Measurements from ENCODE around the gene CRADD. TPM values are rescaled to one million over a fixed set of nuclear protein-coding genes. Genes with fewer than 3 reads are reported as not detected.

CRADD gene
- total RNA-seq, 1 donor from 2014 or later: 41.2 TPM

DNA sequence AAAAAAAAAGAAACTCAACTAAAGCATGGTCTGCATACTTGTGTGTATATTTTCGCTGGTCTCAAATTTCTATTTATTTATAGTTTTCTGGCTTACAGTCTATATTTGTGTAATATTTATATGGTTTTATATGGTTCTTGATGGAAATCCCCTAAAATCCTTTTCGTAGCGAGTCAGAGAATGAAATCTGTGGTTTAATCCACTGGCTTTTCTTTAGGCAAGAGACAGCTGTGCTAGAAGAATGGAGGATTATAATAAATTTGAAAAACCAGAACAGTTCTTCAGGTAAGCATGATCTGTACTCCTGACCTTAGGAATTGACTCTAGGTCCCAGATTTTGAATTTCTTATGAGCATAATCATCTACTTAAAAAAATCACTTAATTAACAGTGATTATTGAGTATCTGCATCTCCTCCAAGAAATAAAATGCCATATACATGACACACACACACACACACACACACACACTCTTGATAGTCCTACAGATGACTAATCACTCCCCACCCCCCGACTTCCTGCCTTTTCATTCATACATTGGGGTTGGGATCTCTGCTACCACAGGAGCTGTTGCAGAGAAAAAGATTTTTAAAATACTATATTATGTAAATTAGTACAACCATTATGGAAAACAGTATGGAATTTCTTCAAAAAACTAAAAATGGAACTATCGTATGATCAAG, 113.4 kb downstream of the CRADD start:
- H3K9ac ChIP-seq: no peak overlapping the region
- H4K20me1 ChIP-seq (ENCODE audit: low read depth): no peaks in the 10 kb centered on the region
- H3K4me1 Mint-ChIP-seq: peaks cover 3% of the 10 kb centered on the region
- no peak for DNase-seq (ENCODE audit: low spot score)
- no peak overlapping the region for H3K4me2 ChIP-seq
- no peaks in the 10 kb centered on the region for H3K79me2 ChIP-seq (ENCODE audit: low read depth)
- no peak overlapping the region for H3K27ac ChIP-seq
- TF ChIP-seq EZH2 (IDR thresholded peaks at IDR 0.05) (no peak), CTCF (IDR thresholded peaks at IDR 0.05) (no peak), EZH2phosphoT487 (IDR thresholded peaks at IDR 0.05) (no peak)
- H3K36me3 Mint-ChIP-seq: no peaks in the 10 kb centered on the region
- no peak overlapping the region for H3K4me3 Mint-ChIP-seq
- no peak overlapping the region for H3K27ac Mint-ChIP-seq
- no peaks in the 10 kb centered on the region for H3K36me3 ChIP-seq
- no peak overlapping the region for H3K4me3 ChIP-seq
- no peaks in the 10 kb centered on the region for H3K9me3 ChIP-seq (ENCODE audit: low read depth)
- no peak overlapping the region for H2AFZ ChIP-seq (replicated peaks)
- H3F3A ChIP-seq (ENCODE audit: low read depth): no peaks in the 10 kb centered on the region
- H3K4me1 ChIP-seq: no peaks in the 10 kb centered on the region
- peaks cover 3% of the 10 kb centered on the region for H3K9me3 Mint-ChIP-seq
- no peaks in the 10 kb centered on the region for H3K27me3 Mint-ChIP-seq (ENCODE audit: insufficient read depth, low read depth)
- no peaks in the 10 kb centered on the region for H3K27me3 ChIP-seq

DNA sequence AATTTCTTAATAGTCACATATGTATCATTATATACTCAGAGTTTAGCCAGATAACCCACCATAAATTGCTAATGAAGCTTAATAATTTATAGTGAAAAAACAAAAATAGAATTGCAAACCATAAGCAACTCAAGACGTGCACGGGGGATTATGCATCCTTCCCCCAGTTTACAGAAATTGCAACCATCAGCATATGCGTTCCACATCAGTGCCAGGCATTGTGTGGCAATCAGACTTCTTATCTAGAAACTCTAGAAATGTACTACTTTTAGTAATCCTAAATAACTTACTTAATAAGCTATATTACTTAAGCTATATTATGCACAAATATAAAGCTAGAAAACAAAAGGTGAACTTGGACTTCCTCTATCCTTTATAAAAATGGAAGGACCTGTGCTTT, 115.8 kb downstream of the CRADD start:
- Histone ChIP-seq H3K4me2 (no peak overlapping the region), H3K27ac (no peak overlapping the region), H3K9me3 (ENCODE audit: low read depth) (no peaks in the 10 kb centered on the region), H3F3A (ENCODE audit: low read depth) (no peaks in the 10 kb centered on the region), H3K4me3 (no peak overlapping the region), H3K27me3 (no peaks in the 10 kb centered on the region), H2AFZ (replicated peaks) (no peak overlapping the region), H3K36me3 (no peaks in the 10 kb centered on the region), H3K4me1 (no peaks in the 10 kb centered on the region), H3K79me2 (ENCODE audit: low read depth) (no peaks in the 10 kb centered on the region), H3K9ac (no peak overlapping the region), H4K20me1 (ENCODE audit: low read depth) (no peaks in the 10 kb centered on the region)
- TF ChIP-seq CTCF (IDR thresholded peaks at IDR 0.05) (no peak), EZH2phosphoT487 (IDR thresholded peaks at IDR 0.05) (no peak), EZH2 (IDR thresholded peaks at IDR 0.05) (no peak)
- Mint-ChIP-seq H3K4me1 (no peaks in the 10 kb centered on the region), H3K27me3 (ENCODE audit: insufficient read depth, low read depth) (no peaks in the 10 kb centered on the region), H3K36me3 (no peaks in the 10 kb centered on the region), H3K9me3 (peaks cover under 1% of the 10 kb centered on the region), H3K4me3 (no peak overlapping the region), H3K27ac (no peak overlapping the region)
- no peak for DNase-seq (ENCODE audit: low spot score)

DNA sequence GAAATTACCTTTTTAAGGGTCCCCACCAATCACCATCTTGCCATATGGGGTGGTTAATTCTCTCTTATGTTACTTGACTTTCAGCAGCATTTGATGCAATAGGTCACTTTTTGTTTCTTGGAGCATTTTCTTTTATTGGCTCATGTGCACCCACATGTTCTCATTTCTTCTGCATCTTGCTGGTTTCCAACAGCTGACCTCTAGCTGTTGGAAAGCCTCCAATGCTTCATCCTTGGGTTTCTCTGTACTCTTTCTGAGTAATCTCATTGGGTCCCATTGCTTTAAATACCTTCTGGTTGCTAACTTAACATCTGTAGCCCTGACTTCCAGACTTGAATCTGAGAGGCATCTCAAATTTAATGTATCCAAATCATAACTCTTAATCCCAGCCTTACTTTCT, 116.8 kb downstream of the CRADD start:
- Histone ChIP-seq H3K27ac (no peak overlapping the region), H3K9ac (no peak overlapping the region), H3K79me2 (ENCODE audit: low read depth) (no peaks in the 10 kb centered on the region), H3K4me2 (no peak overlapping the region), H3F3A (ENCODE audit: low read depth) (no peaks in the 10 kb centered on the region), H3K36me3 (no peaks in the 10 kb centered on the region), H4K20me1 (ENCODE audit: low read depth) (no peaks in the 10 kb centered on the region), H3K27me3 (no peaks in the 10 kb centered on the region), H3K4me1 (no peaks in the 10 kb centered on the region), H3K9me3 (ENCODE audit: low read depth) (no peaks in the 10 kb centered on the region), H2AFZ (replicated peaks) (no peak overlapping the region), H3K4me3 (no peak overlapping the region)
- Mint-ChIP-seq H3K4me1 (no peaks in the 10 kb centered on the region), H3K4me3 (no peak overlapping the region), H3K27ac (no peak overlapping the region), H3K27me3 (ENCODE audit: insufficient read depth, low read depth) (no peaks in the 10 kb centered on the region), H3K36me3 (no peaks in the 10 kb centered on the region), H3K9me3 (no peaks in the 10 kb centered on the region)
- TF ChIP-seq CTCF (IDR thresholded peaks at IDR 0.05) (no peak), EZH2 (IDR thresholded peaks at IDR 0.05) (no peak), EZH2phosphoT487 (IDR thresholded peaks at IDR 0.05) (no peak)
- DNase-seq (ENCODE audit: low spot score): no peak
